ENCODE data around the gene DLEU7. TPM values are rescaled to one million over a fixed set of nuclear protein-coding genes. Genes with fewer than 3 reads are reported as not detected.

Gene DLEU7
- polyA plus RNA-seq, 2 donors: 0.02 TPM; not detected in 1

DNA sequence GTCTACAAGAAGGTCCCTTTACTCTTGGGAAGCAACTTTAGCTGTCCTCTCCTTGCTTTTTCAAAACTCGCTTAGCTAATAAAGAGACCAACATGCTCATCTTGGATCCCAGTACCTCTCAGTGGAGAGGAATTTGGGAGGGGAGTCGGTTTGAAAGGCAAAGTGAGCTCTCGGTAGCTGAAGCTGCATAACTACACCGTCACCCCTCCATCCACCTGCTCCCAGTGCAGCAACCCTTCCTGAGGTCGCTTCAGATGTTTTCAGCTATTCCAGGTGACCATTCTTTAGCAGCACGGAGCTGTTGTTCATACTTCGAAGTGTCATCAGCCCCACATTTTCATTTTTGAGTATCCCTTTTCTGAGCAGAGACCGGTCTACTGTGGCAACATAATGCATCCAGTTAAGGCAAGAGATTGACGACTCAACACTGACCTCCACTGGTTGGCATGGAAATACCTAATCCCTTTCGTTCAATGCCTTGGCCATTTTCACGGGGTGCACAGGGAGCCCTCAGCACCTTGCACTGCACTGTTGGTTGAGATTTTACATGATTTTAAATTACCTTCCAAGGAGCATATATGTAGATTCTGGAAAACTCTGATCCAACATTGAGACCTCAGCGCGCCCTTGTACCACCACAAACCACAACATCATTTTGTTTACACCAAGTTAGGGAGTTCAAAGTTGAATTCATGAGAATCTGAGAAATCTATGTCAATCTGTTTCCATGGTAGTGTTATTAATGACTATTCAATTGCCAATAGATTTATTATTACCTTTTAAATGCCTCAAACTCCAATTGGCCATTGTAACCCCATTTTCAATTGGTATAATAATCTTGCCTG, 42.2 kb downstream of the DLEU7 start:
- H3K27ac ChIP-seq (ENCODE audit: low read depth in 2 of 2, low read length in 1 of 2): no peak overlapping the region
- H3K27me3 ChIP-seq (ENCODE audit: control insufficient read depth in 1 of 2, insufficient read depth in 2 of 2, low read length in 2 of 2): no peaks in the 10 kb centered on the region
- H3K9me3 ChIP-seq (ENCODE audit: control insufficient read depth in 2 of 2, insufficient read depth in 1 of 2, low read depth in 1 of 2, low read length in 1 of 2): no peaks in the 10 kb centered on the region
- 42 to 49% methylated on average over 13 of the region's 13 CpGs for WGBS, 2 donors
- no peak overlapping the region for H3K4me3 ChIP-seq (ENCODE audit: low read depth in 1 of 2, low read length in 2 of 2)
- no peaks in the 10 kb centered on the region for H3K36me3 ChIP-seq (ENCODE audit: control insufficient read depth in 2 of 2, insufficient read depth in 2 of 2, low read length in 1 of 2)
- no peaks in the 10 kb centered on the region for H3K4me1 ChIP-seq (ENCODE audit: control insufficient read depth in 2 of 2, insufficient read depth in 2 of 2, low read length in 1 of 2)

DNA sequence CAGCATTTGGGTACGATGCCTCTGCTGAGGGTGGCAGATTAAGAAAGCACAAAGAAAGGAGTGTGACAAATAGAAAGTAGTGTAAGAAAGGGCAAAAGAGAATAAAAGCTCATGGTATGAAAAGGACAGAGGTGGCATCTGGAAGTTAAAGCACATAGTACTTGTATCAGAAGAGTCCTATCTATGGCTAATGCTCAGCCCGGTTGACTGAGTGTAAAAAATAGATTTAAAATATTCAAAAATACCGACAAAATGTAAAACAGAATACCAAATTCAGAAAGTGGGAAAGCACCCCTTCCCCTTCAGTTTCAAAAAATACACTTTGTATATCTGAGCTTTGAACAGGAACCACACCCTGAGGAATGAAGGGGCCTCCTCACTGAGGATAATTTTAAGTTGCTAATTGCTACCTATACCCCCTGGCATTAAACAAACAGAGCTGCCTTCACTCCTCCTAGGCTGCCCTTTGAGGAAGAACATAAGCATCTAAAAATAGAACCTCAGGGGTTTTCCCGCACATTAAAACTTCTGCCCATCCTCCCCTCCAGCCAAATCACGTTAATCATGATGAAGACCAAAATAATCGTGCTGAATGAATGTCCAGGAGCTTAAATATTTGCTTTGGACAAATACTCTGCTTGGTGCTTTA, 43.3 kb downstream of the DLEU7 start:
- no peaks in the 10 kb centered on the region for H3K9me3 ChIP-seq (ENCODE audit: control insufficient read depth in 2 of 2, insufficient read depth in 1 of 2, low read depth in 1 of 2, low read length in 1 of 2)
- WGBS, 2 donors: 60 to 67% methylated on average over 6 of the region's 6 CpGs
- H3K4me1 ChIP-seq (ENCODE audit: control insufficient read depth in 2 of 2, insufficient read depth in 2 of 2, low read length in 1 of 2): no peaks in the 10 kb centered on the region
- H3K36me3 ChIP-seq (ENCODE audit: control insufficient read depth in 2 of 2, insufficient read depth in 2 of 2, low read length in 1 of 2): no peaks in the 10 kb centered on the region
- H3K27ac ChIP-seq (ENCODE audit: low read depth in 2 of 2, low read length in 1 of 2): no peak overlapping the region
- H3K27me3 ChIP-seq (ENCODE audit: control insufficient read depth in 1 of 2, insufficient read depth in 2 of 2, low read length in 2 of 2): no peaks in the 10 kb centered on the region
- H3K4me3 ChIP-seq (ENCODE audit: low read depth in 1 of 2, low read length in 2 of 2): no peak overlapping the region

DNA sequence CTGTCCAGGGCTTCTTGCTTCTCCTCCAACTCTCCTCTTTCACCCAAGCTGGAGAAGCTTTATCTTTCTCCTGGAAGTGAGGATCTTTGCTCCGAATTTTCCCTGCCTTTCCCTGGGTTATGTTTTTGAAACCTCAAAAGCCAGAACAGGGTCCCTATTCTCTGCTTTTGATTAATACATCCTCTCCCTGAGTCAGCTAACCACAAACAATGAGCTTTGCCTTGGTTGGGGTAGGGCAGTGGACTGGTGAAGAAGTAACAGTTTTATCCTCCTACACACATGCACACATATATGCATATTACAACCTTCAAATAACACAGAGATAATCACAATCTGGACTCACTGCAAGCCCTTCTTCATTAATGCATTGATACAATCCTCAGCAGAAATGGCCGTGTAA, 44.6 kb downstream of the DLEU7 start:
- H3K4me3 ChIP-seq (ENCODE audit: low read depth in 1 of 2, low read length in 2 of 2): no peak overlapping the region
- WGBS, 2 donors: 79 to 84% methylated on average over 2 of the region's 2 CpGs
- H3K27me3 ChIP-seq (ENCODE audit: control insufficient read depth in 1 of 2, insufficient read depth in 2 of 2, low read length in 2 of 2): no peaks in the 10 kb centered on the region
- no peaks in the 10 kb centered on the region for H3K9me3 ChIP-seq (ENCODE audit: control insufficient read depth in 2 of 2, insufficient read depth in 1 of 2, low read depth in 1 of 2, low read length in 1 of 2)
- no peak overlapping the region for H3K27ac ChIP-seq (ENCODE audit: low read depth in 2 of 2, low read length in 1 of 2)
- no peaks in the 10 kb centered on the region for H3K36me3 ChIP-seq (ENCODE audit: control insufficient read depth in 2 of 2, insufficient read depth in 2 of 2, low read length in 1 of 2)
- no peaks in the 10 kb centered on the region for H3K4me1 ChIP-seq (ENCODE audit: control insufficient read depth in 2 of 2, insufficient read depth in 2 of 2, low read length in 1 of 2)

DNA sequence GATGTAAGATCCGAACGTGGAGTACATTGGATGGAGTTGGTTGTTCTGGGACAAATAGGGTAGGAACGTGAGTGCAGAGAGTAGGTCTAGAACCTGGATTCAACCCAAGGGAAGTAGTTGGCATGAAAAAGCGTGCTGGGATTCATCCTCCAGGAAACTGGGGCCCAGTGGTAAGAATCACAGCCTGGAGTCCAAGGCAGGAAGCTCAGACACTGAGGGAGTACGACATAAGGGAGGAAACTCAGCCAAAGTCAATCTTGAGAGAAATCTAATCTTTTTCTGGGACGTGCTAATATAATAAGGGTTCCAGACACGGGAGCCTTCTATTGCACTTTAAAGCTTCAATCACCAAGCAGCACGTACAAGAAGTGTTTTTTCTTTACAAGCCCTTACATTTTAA, 46.4 kb downstream of the DLEU7 start:
- Histone ChIP-seq H3K4me1 (ENCODE audit: control insufficient read depth in 2 of 2, insufficient read depth in 2 of 2, low read length in 1 of 2) (no peaks in the 10 kb centered on the region), H3K27me3 (ENCODE audit: control insufficient read depth in 1 of 2, insufficient read depth in 2 of 2, low read length in 2 of 2) (no peaks in the 10 kb centered on the region), H3K9me3 (ENCODE audit: control insufficient read depth in 2 of 2, insufficient read depth in 1 of 2, low read depth in 1 of 2, low read length in 1 of 2) (no peaks in the 10 kb centered on the region), H3K36me3 (ENCODE audit: control insufficient read depth in 2 of 2, insufficient read depth in 2 of 2, low read length in 1 of 2) (no peaks in the 10 kb centered on the region), H3K4me3 (ENCODE audit: low read depth in 1 of 2, low read length in 2 of 2) (no peak overlapping the region), H3K27ac (ENCODE audit: low read depth in 2 of 2, low read length in 1 of 2) (no peak overlapping the region)
- 68 to 73% methylated on average over 8 of the region's 8 CpGs for WGBS, 2 donors

DNA sequence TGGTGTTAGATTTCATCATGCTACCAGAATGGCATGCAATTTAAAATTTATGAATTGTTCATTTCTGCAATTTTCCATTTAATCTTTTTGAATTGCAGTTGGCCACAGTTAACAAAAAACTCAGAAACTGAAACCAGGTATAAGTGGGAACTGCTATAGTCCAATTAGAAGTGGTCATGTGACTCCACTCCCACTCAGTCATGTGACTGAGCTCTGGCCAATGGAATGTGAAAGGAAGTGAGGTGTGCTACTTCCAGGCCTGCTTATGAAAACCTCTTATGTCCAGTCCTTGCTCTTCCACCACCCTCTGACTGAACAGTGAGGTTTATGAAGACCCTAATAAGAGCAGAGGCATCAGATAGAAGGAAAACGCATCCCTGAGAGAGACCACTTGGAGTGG, 47.0 kb downstream of the DLEU7 start:
- no peaks in the 10 kb centered on the region for H3K4me1 ChIP-seq (ENCODE audit: control insufficient read depth in 2 of 2, insufficient read depth in 2 of 2, low read length in 1 of 2)
- no peaks in the 10 kb centered on the region for H3K9me3 ChIP-seq (ENCODE audit: control insufficient read depth in 2 of 2, insufficient read depth in 1 of 2, low read depth in 1 of 2, low read length in 1 of 2)
- H3K27ac ChIP-seq (ENCODE audit: low read depth in 2 of 2, low read length in 1 of 2): no peak overlapping the region
- 97 to 98% methylated on average over 1 of the region's 1 CpG for WGBS, 2 donors
- H3K27me3 ChIP-seq (ENCODE audit: control insufficient read depth in 1 of 2, insufficient read depth in 2 of 2, low read length in 2 of 2): no peaks in the 10 kb centered on the region
- H3K36me3 ChIP-seq (ENCODE audit: control insufficient read depth in 2 of 2, insufficient read depth in 2 of 2, low read length in 1 of 2): no peaks in the 10 kb centered on the region
- H3K4me3 ChIP-seq (ENCODE audit: low read depth in 1 of 2, low read length in 2 of 2): no peak overlapping the region

DNA sequence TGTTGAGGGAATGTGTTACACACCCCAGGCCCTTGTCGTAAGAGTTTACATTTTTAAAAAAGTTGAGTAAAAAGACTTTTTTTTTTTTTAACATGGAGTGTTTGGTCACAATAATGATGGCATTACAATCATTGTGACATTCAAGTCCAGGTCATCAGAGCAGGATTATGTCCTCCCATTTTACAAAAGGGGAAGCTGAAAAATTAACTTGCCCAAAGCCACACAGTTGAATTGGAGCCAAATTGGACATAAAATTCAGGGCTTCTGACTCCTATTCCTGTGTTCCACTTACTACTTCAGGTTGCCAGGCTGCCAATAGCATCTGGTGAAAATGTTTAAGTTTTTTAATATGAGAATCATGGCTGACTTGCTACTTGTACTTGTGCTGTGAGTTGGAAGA, 49.3 kb downstream of the DLEU7 start:
- Histone ChIP-seq H3K4me1 (ENCODE audit: control insufficient read depth in 2 of 2, insufficient read depth in 2 of 2, low read length in 1 of 2) (no peaks in the 10 kb centered on the region), H3K4me3 (ENCODE audit: low read depth in 1 of 2, low read length in 2 of 2) (no peak overlapping the region), H3K27me3 (ENCODE audit: control insufficient read depth in 1 of 2, insufficient read depth in 2 of 2, low read length in 2 of 2) (no peaks in the 10 kb centered on the region), H3K9me3 (ENCODE audit: control insufficient read depth in 2 of 2, insufficient read depth in 1 of 2, low read depth in 1 of 2, low read length in 1 of 2) (no peaks in the 10 kb centered on the region), H3K27ac (ENCODE audit: low read depth in 2 of 2, low read length in 1 of 2) (no peak overlapping the region), H3K36me3 (ENCODE audit: control insufficient read depth in 2 of 2, insufficient read depth in 2 of 2, low read length in 1 of 2) (no peaks in the 10 kb centered on the region)
- WGBS, 2 donors: 98 to 99% methylated on average over 1 of the region's 1 CpG

DNA sequence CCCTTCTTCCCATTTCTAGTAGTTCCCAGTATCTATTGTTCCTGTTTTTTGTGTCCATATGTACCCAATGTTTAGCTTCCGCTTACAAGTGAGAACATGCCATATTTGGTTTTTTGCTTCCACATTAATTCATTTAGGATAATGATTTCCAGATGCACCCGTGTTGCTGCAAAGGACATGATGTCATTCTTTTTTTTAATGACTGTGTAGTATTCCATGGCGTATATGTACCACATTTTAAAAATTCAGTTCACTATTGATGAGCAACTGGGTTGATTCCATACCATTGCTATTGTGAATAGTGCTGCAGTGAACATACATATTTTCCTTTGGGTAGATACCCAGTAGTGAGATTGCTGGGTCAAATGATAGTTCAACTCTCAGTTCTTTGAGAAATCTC, 50.5 kb downstream of the DLEU7 start:
- Histone ChIP-seq H3K27me3 (ENCODE audit: control insufficient read depth in 1 of 2, insufficient read depth in 2 of 2, low read length in 2 of 2) (no peaks in the 10 kb centered on the region), H3K9me3 (ENCODE audit: control insufficient read depth in 2 of 2, insufficient read depth in 1 of 2, low read depth in 1 of 2, low read length in 1 of 2) (no peaks in the 10 kb centered on the region), H3K36me3 (ENCODE audit: control insufficient read depth in 2 of 2, insufficient read depth in 2 of 2, low read length in 1 of 2) (no peaks in the 10 kb centered on the region), H3K27ac (ENCODE audit: low read depth in 2 of 2, low read length in 1 of 2) (no peak overlapping the region), H3K4me3 (ENCODE audit: low read depth in 1 of 2, low read length in 2 of 2) (no peak overlapping the region), H3K4me1 (ENCODE audit: control insufficient read depth in 2 of 2, insufficient read depth in 2 of 2, low read length in 1 of 2) (no peaks in the 10 kb centered on the region)
- 66 to 94% methylated on average over 3 of the region's 3 CpGs for WGBS, 2 donors

DNA sequence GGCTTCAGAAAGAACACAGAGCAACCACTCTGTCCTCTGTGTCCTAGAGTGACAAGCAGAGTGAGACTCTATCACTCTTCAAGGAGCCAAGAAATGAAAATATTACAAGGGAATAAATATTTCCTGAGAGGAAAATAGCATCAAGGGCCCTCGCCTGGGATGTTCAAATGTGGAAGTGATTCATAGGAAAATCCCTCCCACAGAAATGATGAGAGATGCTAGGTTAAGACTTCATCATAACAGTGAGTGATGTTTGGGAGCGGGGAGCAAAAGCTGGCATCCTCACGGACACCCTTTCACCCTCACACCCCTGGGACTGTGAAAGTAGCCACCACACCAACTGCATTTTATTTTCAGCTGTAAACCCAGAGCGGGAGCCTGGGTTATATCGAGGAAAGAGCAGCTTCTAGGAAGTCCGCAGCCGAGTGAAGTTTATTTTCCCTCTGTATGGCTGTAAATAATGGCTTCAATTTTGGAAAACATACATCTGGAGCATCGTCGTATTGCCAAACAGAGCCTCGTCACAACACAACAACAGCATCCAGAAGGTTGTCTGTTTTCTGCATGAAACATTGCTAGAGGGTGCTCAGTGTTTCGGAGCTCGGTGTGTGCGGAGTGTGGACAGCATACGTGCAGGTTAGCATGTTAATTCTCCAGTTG, 54.8 kb downstream of the DLEU7 start:
- Histone ChIP-seq H3K9me3 (ENCODE audit: control insufficient read depth in 2 of 2, insufficient read depth in 1 of 2, low read depth in 1 of 2, low read length in 1 of 2) (no peaks in the 10 kb centered on the region), H3K27me3 (ENCODE audit: control insufficient read depth in 1 of 2, insufficient read depth in 2 of 2, low read length in 2 of 2) (no peaks in the 10 kb centered on the region), H3K36me3 (ENCODE audit: control insufficient read depth in 2 of 2, insufficient read depth in 2 of 2, low read length in 1 of 2) (no peaks in the 10 kb centered on the region), H3K27ac (ENCODE audit: low read depth in 2 of 2, low read length in 1 of 2) (no peak overlapping the region), H3K4me3 (ENCODE audit: low read depth in 1 of 2, low read length in 2 of 2) (no peak overlapping the region), H3K4me1 (ENCODE audit: control insufficient read depth in 2 of 2, insufficient read depth in 2 of 2, low read length in 1 of 2) (no peaks in the 10 kb centered on the region)
- WGBS, 2 donors: 73 to 76% methylated on average over 14 of the region's 14 CpGs

DNA sequence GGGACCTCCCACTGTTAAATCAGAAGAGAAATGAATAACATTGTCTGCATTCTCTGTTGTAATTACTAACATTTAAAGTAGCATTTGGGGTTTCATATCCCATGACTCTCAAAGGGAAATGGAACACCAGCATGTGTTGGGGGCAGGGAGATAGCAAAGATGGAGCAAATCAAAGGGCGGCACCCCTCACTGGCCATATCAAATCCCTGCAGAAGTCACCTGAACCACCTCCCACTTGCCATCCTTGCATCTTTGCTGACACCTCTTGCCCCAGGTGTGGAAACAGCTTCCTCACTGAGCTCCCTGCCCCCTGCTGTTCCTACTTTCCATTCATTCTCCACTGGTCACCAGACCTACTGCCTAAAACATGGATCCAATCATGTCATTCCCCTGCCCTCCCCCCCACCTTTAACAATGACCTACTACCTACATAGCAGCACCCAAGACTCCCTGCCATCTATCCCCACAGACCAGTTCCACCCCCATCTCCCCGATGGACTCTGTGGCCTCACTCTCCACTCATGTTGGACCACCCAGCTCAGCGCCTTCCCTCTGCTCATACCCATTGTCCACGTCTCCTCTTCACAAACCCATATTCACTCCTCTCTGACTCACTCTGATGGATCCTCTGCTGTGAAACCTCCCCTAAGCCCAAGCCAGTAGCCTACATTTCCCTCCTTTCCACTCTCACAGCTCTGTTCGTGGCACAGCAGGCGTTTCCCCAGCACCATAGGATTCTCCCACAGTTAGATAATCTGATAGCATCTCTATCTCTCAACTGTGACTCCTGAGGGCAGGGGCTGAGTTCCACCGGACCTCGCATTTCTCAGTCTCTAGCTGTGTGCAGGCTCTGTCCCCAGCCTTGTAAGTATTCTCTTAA, 55.9 kb downstream of the DLEU7 start:
- Histone ChIP-seq H3K4me1 (ENCODE audit: control insufficient read depth in 2 of 2, insufficient read depth in 2 of 2, low read length in 1 of 2) (peaks cover 0 to 3% of the 10 kb centered on the region in 2 donors), H3K36me3 (ENCODE audit: control insufficient read depth in 2 of 2, insufficient read depth in 2 of 2, low read length in 1 of 2) (no peaks in the 10 kb centered on the region), H3K27me3 (ENCODE audit: control insufficient read depth in 1 of 2, insufficient read depth in 2 of 2, low read length in 2 of 2) (no peaks in the 10 kb centered on the region), H3K27ac (ENCODE audit: low read depth in 2 of 2, low read length in 1 of 2) (no peak overlapping the region), H3K4me3 (ENCODE audit: low read depth in 1 of 2, low read length in 2 of 2) (no peak overlapping the region), H3K9me3 (ENCODE audit: control insufficient read depth in 2 of 2, insufficient read depth in 1 of 2, low read depth in 1 of 2, low read length in 1 of 2) (no peaks in the 10 kb centered on the region)
- 94 to 95% methylated on average over 8 of the region's 8 CpGs for WGBS, 2 donors
